Measurements from ENCODE around the gene DKK3. TPM values are rescaled to one million over a fixed set of nuclear protein-coding genes. Genes with fewer than 3 reads are reported as not detected.

Gene DKK3
- polyA plus RNA-seq, 3 donors, result not detected

GRCh38 chr11:12029738-12030363 is 21.4 kb upstream of the DKK3 start:
- 93% methylated on average over 2 of the region's 5 CpGs for WGBS (ENCODE audit: insufficient coverage)
- H3K4me3 Mint-ChIP-seq, result no peak overlapping the region
- H3K4me3 ChIP-seq (replicated peaks in 1 of 3; ENCODE audit: low read depth in 2 of 3, low read length in 3 of 3), result no peak overlapping the region
- H3K27me3 ChIP-seq (ENCODE audit: control insufficient read depth in 2 of 2, insufficient read depth in 2 of 2, low read length in 2 of 2), result no peaks in the 10 kb centered on the region
- peaks cover 27 to 50% (median 36%) of the 10 kb centered on the region in 7 donors for H3K9me3 Mint-ChIP-seq
- H3K9ac ChIP-seq (ENCODE audit: insufficient read depth, low read length, poor library complexity, severe bottlenecking), result no peak overlapping the region
- no peaks in the 10 kb centered on the region for H3K79me2 ChIP-seq (ENCODE audit: insufficient read depth, low read length)
- H3K27ac ChIP-seq (ENCODE audit: low read depth in 1 of 2, low read length in 2 of 2), result no peak overlapping the region
- intact Hi-C loops (cut with micrococcal nuclease), result no loop called here
- H3K27me3 Mint-ChIP-seq (ENCODE audit: low read depth in 3 of 3), result peaks cover 0 to 2% (median under 1%) of the 10 kb centered on the region in 3 donors
- H3K4me1 ChIP-seq (ENCODE audit: control insufficient read depth in 1 of 2, insufficient read depth in 2 of 2, low read length in 2 of 2), result peaks cover 4 to 6% of the 10 kb centered on the region in 2 donors
- H2AFZ ChIP-seq (ENCODE audit: insufficient read depth, low read depth, low read length, poor library complexity, severe bottlenecking), result no peak overlapping the region
- peaks cover 35 to 41% of the 10 kb centered on the region in 2 donors for H3K9me3 ChIP-seq (replicated peaks in 1 of 2; ENCODE audit: control insufficient read depth in 1 of 2, insufficient read depth in 1 of 2, low read length in 2 of 2)
- no peak for TF ChIP-seq CTCF (IDR thresholded peaks at IDR 0.05)
- DNase-seq, result peak in 1 of 3 donors; percentile 53
- no peaks in the 10 kb centered on the region for H4K20me1 ChIP-seq (ENCODE audit: insufficient read depth, low read length)
- no peak overlapping the region for H3K27ac Mint-ChIP-seq
- no peaks in the 10 kb centered on the region for H3K36me3 ChIP-seq (replicated peaks in 1 of 2; ENCODE audit: control insufficient read depth in 1 of 2, insufficient read depth in 2 of 2, low read length in 2 of 2)
- peaks cover 13% of the 10 kb centered on the region for H3K4me1 Mint-ChIP-seq
- H3K36me3 Mint-ChIP-seq, result no peaks in the 10 kb centered on the region
- no peak overlapping the region for H3K4me2 ChIP-seq (replicated peaks; ENCODE audit: extremely low read depth, low read length, poor library complexity, severe bottlenecking)

GRCh38 chr11:12029119-12029518 is 20.7 kb upstream of the DKK3 start:
- Mint-ChIP-seq H3K36me3 (no peaks in the 10 kb centered on the region), H3K27me3 (ENCODE audit: low read depth in 3 of 3) (peaks cover 0 to 2% (median 0%) of the 10 kb centered on the region in 3 donors), H3K4me3 (no peak overlapping the region), H3K9me3 (peaks cover 33 to 55% (median 43%) of the 10 kb centered on the region in 7 donors), H3K4me1 (peaks cover 15% of the 10 kb centered on the region), H3K27ac (no peak overlapping the region)
- no peak for TF ChIP-seq CTCF (IDR thresholded peaks at IDR 0.05)
- Histone ChIP-seq H3K4me3 (replicated peaks in 1 of 3; ENCODE audit: low read depth in 2 of 3, low read length in 3 of 3) (no peak overlapping the region), H4K20me1 (ENCODE audit: insufficient read depth, low read length) (no peaks in the 10 kb centered on the region), H2AFZ (ENCODE audit: insufficient read depth, low read depth, low read length, poor library complexity, severe bottlenecking) (no peak overlapping the region), H3K27me3 (ENCODE audit: control insufficient read depth in 2 of 2, insufficient read depth in 2 of 2, low read length in 2 of 2) (no peaks in the 10 kb centered on the region), H3K36me3 (replicated peaks in 1 of 2; ENCODE audit: control insufficient read depth in 1 of 2, insufficient read depth in 2 of 2, low read length in 2 of 2) (no peaks in the 10 kb centered on the region), H3K4me1 (ENCODE audit: control insufficient read depth in 1 of 2, insufficient read depth in 2 of 2, low read length in 2 of 2) (peaks cover 4 to 6% of the 10 kb centered on the region in 2 donors), H3K4me2 (replicated peaks; ENCODE audit: extremely low read depth, low read length, poor library complexity, severe bottlenecking) (no peak overlapping the region), H3K27ac (ENCODE audit: low read depth in 1 of 2, low read length in 2 of 2) (no peak overlapping the region), H3K79me2 (ENCODE audit: insufficient read depth, low read length) (no peaks in the 10 kb centered on the region), H3K9ac (ENCODE audit: insufficient read depth, low read length, poor library complexity, severe bottlenecking) (no peak overlapping the region), H3K9me3 (replicated peaks in 1 of 2; ENCODE audit: control insufficient read depth in 1 of 2, insufficient read depth in 1 of 2, low read length in 2 of 2) (peaks cover 35 to 48% of the 10 kb centered on the region in 2 donors)
- intact Hi-C loops (cut with micrococcal nuclease), result no loop called here
- no peak for DNase-seq
- no CpG with 5 or more reads among the region's 2 CpGs for WGBS (ENCODE audit: insufficient coverage)
